Neural crest cell (in vitro differentiated cells): ENCODE results near the gene TOM1L2. TPM values are rescaled to one million over a fixed set of nuclear protein-coding genes. Genes with fewer than 3 reads are reported as not detected.

Experiments
- DNase-seq: peaks from one replicate; pipeline ENCODE4 v3.0.0; 2021; ENCODE audit warnings: low read depth, mixed read lengths, low spot score
- H3K27ac Mint-ChIP-seq: one replicate; pipeline ENCODE4 v1.8.0; 2021; ENCODE audit warnings: mild to moderate bottlenecking, mixed read lengths; ENCODE audit not compliant: unreplicated experiment
- H3K27me3 Mint-ChIP-seq: 2 replicates; pipeline ENCODE4 v1.8.0; 2021; ENCODE audit warnings: low read depth, mild to moderate bottlenecking, mixed read lengths
- H3K36me3 Mint-ChIP-seq: 2 replicates; pipeline ENCODE4 v1.8.0; 2021; ENCODE audit warnings: low read depth, mild to moderate bottlenecking, mixed read lengths
- H3K4me1 Mint-ChIP-seq: 2 replicates; pipeline ENCODE4 v1.8.0; 2021; ENCODE audit warnings: mixed read lengths
- H3K4me3 Mint-ChIP-seq: one replicate; pipeline ENCODE4 v1.8.0; 2021; ENCODE audit warnings: mild to moderate bottlenecking, mixed read lengths
- H3K9me3 Mint-ChIP-seq: 2 replicates; pipeline ENCODE4 v1.8.0; 2021; ENCODE audit warnings: mixed read lengths
- total RNA-seq: library from RNA; stranded (reverse); gene quantifications from 2 replicates; pipeline ENCODE4 v1.2.1, GENCODE V29; 2021
- TF ChIP-seq, protein P1 (sequence below): fragments of 200-600 bp; sonication (generic); conservative IDR thresholded peaks from 2 replicates; pipeline ENCODE4 v1.5.0; 2021; ENCODE audit warnings: antibody characterized with exemption, mild to moderate bottlenecking

TOM1L2 gene
- total RNA-seq, 1 donor from 2014 or later = 15.9 TPM

DNA sequence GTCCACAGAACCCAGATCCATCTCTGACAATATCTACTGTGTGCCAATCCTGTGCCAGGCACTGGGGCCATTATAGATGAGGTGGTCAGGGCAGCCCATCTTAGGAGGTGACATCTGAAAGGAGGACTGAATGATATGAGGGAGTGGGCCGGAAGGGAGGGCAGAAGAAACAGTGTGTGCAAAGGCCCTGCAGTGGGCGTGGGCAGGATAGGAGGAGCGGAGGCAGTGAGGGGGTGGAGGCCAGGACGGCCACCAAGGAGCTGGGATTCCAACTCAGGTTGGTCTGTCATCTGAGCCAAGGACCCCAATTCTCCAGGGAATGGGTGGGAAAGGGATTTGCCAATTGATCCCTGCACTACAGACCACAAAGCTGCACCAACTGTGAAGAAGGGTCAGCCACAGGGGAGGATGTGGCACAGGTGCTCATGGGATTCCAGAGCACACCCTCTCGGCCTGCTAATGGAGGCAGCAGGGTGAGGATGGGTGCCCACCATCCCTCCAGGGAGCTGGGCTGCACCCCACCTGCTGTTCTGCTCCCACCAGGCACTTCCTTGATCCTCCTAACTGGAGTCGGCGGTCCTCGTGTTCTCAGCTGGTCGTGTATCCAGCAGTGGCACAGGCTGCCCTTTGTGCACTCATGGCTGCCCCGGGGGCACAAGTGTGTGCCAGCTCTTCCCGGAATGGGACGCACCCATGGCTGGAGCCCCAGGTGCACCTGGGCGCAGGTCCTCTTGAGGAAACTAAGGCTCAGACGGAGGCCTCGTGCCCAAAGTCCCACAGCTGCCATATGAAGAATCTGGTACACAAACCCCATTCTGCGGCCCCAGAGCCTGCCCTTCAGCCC, 145.0 kb downstream of the TOM1L2 start:
- H3K4me3 Mint-ChIP-seq = peak overlapping the region; percentile 62
- TF ChIP-seq, protein P1, sequence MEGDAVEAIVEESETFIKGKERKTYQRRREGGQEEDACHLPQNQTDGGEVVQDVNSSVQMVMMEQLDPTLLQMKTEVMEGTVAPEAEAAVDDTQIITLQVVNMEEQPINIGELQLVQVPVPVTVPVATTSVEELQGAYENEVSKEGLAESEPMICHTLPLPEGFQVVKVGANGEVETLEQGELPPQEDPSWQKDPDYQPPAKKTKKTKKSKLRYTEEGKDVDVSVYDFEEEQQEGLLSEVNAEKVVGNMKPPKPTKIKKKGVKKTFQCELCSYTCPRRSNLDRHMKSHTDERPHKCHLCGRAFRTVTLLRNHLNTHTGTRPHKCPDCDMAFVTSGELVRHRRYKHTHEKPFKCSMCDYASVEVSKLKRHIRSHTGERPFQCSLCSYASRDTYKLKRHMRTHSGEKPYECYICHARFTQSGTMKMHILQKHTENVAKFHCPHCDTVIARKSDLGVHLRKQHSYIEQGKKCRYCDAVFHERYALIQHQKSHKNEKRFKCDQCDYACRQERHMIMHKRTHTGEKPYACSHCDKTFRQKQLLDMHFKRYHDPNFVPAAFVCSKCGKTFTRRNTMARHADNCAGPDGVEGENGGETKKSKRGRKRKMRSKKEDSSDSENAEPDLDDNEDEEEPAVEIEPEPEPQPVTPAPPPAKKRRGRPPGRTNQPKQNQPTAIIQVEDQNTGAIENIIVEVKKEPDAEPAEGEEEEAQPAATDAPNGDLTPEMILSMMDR = no peak
- H3K36me3 Mint-ChIP-seq = peaks cover 2% of the 10 kb centered on the region
- H3K27ac Mint-ChIP-seq = no peak overlapping the region
- H3K9me3 Mint-ChIP-seq = no peaks in the 10 kb centered on the region
- H3K4me1 Mint-ChIP-seq = peaks cover 69% of the 10 kb centered on the region
- DNase-seq = no peak
- H3K27me3 Mint-ChIP-seq = peaks cover 2% of the 10 kb centered on the region

DNA sequence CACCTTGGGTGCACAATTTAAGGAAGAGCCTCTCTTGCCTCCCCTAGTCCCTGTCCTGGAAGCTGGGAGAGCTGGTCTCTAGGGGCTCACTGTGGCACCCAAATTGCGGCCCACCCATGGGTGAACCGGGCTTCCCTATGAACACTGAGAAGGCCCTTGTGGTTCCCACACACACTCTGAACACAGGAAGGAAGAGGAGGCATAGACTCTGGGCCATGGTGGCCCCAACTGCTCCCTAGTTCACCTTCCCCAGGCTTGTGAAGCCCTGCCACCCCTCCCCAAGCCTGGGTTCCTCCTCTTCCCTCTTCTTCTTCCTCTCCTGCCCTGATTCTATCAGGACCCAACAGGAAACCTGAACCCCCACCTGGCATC, 145.9 kb downstream of the TOM1L2 start:
- peaks cover 2% of the 10 kb centered on the region for H3K27me3 Mint-ChIP-seq
- no peak for DNase-seq
- no peak overlapping the region for H3K27ac Mint-ChIP-seq
- peaks cover 2% of the 10 kb centered on the region for H3K36me3 Mint-ChIP-seq
- H3K4me3 Mint-ChIP-seq = peak overlapping the region; percentile 62
- peaks cover 72% of the 10 kb centered on the region for H3K4me1 Mint-ChIP-seq
- no peaks in the 10 kb centered on the region for H3K9me3 Mint-ChIP-seq
- TF ChIP-seq, protein P1 = no peak

DNA sequence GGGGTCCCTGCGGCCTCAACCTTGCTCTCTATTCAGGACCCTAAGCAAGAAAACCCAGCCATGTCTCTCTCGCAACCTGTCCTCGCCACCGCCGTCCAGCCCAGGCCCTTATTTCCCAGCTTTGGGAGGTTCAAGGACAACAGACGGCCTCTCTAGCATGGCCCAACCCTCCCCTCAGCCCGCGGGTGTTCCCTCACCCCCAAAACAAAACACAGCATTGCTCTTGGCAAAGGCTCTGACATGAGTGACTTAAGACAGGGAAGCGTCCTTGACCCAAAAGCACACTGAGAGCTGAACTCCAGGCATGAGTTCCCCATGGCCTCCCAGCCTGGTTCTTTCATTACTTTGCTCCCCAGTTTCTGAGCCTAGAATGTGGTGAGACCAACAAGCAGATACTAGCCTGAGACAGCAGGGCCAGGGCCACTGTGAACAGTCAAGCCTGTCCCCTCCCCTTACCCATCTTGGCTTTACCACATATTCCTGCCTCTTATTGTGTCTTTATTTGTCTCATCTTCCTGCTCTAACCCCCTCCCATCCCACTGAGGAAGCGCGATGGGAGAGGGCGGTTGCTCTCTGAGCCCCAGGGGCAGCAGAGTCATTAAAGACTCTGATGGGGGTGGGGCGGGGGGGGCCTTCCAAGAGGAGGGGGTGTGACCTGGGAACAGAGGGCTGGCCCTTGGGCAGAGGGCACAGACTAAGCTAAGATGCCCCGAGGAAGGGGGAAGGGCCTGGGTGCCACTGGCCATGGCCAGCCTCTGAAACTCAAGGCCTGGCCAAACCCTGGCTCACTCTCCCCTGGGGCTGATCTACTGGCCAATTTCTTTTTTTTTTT, 147.2 kb downstream of the TOM1L2 start:
- peak overlapping the region; percentile 84 for H3K4me3 Mint-ChIP-seq
- H3K36me3 Mint-ChIP-seq = peaks cover 2% of the 10 kb centered on the region
- H3K27ac Mint-ChIP-seq = peak overlapping the region; percentile 97
- peaks cover 68% of the 10 kb centered on the region for H3K4me1 Mint-ChIP-seq
- no peaks in the 10 kb centered on the region for H3K9me3 Mint-ChIP-seq
- TF ChIP-seq, protein P1 = no peak
- no peak for DNase-seq
- H3K27me3 Mint-ChIP-seq = peaks cover 2% of the 10 kb centered on the region

DNA sequence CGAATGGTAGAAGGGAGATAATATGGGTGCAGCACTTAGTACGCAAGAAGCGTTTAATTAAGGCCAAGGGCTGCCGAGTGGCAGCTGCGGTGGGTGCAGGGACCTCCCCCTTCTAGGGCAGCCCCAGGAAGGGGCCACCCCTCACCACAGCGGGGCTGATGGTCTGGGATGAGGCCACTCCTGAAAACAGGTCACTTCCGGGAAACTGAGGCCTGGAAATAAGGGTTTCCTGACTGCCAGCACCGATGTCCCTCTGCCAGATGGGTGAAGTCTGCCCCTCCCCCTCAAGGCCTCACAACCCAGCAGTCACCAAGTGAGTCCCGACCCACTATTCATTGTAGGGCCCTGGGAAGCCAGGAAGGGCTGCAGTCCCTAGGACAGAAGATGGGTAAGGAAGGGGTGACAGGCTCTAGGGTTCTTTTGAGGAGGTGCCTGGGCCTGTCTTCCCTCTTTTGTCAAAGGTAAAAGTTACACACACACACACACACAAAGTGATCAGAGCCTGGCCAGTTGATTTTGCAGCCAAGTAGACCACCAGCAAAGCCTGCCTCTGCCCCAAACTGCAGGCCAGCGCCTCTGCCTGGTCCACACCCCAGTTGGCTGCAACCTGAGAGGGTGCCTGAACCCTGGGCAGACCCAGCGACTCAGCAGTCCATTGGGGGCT, 147.9 kb downstream of the TOM1L2 start:
- H3K9me3 Mint-ChIP-seq = no peaks in the 10 kb centered on the region
- no peak for DNase-seq

More for the DNA sequence above, 147.9 kb downstream of the TOM1L2 start:
- Mint-ChIP-seq H3K36me3 (peaks cover 2% of the 10 kb centered on the region), H3K4me1 (peaks cover 66% of the 10 kb centered on the region), H3K27ac (peak overlapping the region; percentile 97), H3K27me3 (peaks cover 2% of the 10 kb centered on the region), H3K4me3 (peak overlapping the region; percentile 84)
- TF ChIP-seq, protein P1 = no peak
